ENCODE measurements around the gene PTPN7.
"Not testable (repeated sequence)": the region's sequence is repeated elsewhere in the genome, so short reads cannot be mapped to it uniquely, and the experiment has no call there.

The PTPN7 gene

GRCh38 chr1:202193614-202194327 is 33.4 kb upstream of the PTPN7 start, which contains the start of gene LGR6:
TSS of gene LGR6 (plus strand) at chr1:202193799. CDS start at chr1:202193990, 191 bp downstream.
- Histone ChIP-seq H3K4me3 (ENCODE audit: low read depth, low read length) (peak within 1 kb of the TSS; percentile 8; the same call in 1 of the 2 replicates), H3K36me3 (no peaks in the 10 kb centered on the region), H3K27me3 (peaks cover 15% of the 10 kb centered on the region), H3K9me3 (no peaks in the 10 kb centered on the region), H3K4me1 (no peaks in the 10 kb centered on the region)
- DNase-seq, result no peak
- no peak for TF ChIP-seq CTCF (IDR thresholded peaks at IDR 0.05; ENCODE audit: low read depth, low read length)

- Histone ChIP-seq H3K4me1 (no peaks in the 10 kb centered on the region), H3K27me3 (peaks cover 15% of the 10 kb centered on the region), H3K36me3 (no peaks in the 10 kb centered on the region), H3K9me3 (no peaks in the 10 kb centered on the region), H3K4me3 (ENCODE audit: low read depth, low read length) (peak overlapping the region; percentile 8; the same call in 1 of the 2 replicates)
- peak; percentile 79 for DNase-seq
- TF ChIP-seq CTCF (IDR thresholded peaks at IDR 0.05; ENCODE audit: low read depth, low read length), result peak; percentile 88
Observed at GRCh38 chr1:202192770-202193613, 32.6 kb upstream of the PTPN7 start.

GRCh38 chr1:202191391-202191790 is 31.0 kb upstream of the PTPN7 start:
- H3K27me3 ChIP-seq, result peaks cover 15% of the 10 kb centered on the region
- H3K4me1 ChIP-seq; H3K4me3 ChIP-seq (ENCODE audit: low read depth, low read length); H3K36me3 ChIP-seq; DNase-seq; H3K9me3 ChIP-seq: not testable (repeated sequence)

- Histone ChIP-seq H3K36me3 (no peaks in the 10 kb centered on the region), H3K4me3 (ENCODE audit: low read depth, low read length) (no peak overlapping the region), H3K4me1 (no peaks in the 10 kb centered on the region), H3K9me3 (no peaks in the 10 kb centered on the region), H3K27me3 (peaks cover 15% of the 10 kb centered on the region)
- no peak for DNase-seq
- TF ChIP-seq CTCF (IDR thresholded peaks at IDR 0.05; ENCODE audit: low read depth, low read length), result 0 out of 2 replicates have a peak, but pooled peaks have one; percentile 4
Observed at GRCh38 chr1:202189918-202190715, 29.7 kb upstream of the PTPN7 start.

- Histone ChIP-seq H3K9me3 (no peaks in the 10 kb centered on the region), H3K4me3 (ENCODE audit: low read depth, low read length) (no peak overlapping the region), H3K4me1 (no peaks in the 10 kb centered on the region), H3K27me3 (peaks cover 14% of the 10 kb centered on the region), H3K36me3 (no peaks in the 10 kb centered on the region)
- peak; percentile 69 for TF ChIP-seq CTCF (IDR thresholded peaks at IDR 0.05; ENCODE audit: low read depth, low read length)
- DNase-seq, result peak; percentile 88
Observed at GRCh38 chr1:202189001-202189790, 28.8 kb upstream of the PTPN7 start.

Data from BE2C (cell line).